Ovary (tissue), 3 donors: ENCODE data around the gene MTERF4.

ENCODE experiments used
- CTCF ChIP-seq, 3 donors: fragments of 450-650 bp in 2 of 3; fragments of 200-600 bp in 1 of 3; IDR thresholded peaks; one replicate each; pipeline versions ENCODE4 v1.5.1 to v1.8.0; 2016 to 2022; ENCODE audit warnings: antibody characterized with exemption in 3 of 3, mild to moderate bottlenecking in 1 of 3
- EP300 ChIP-seq: sonication (generic); formaldehyde crosslinking; IDR thresholded peaks from one replicate; pipeline ENCODE4 v1.6.1; 2017; ENCODE audit warnings: antibody characterized with exemption
- donor health status: DM: no; HTN: no; CAD: no.

DNA sequence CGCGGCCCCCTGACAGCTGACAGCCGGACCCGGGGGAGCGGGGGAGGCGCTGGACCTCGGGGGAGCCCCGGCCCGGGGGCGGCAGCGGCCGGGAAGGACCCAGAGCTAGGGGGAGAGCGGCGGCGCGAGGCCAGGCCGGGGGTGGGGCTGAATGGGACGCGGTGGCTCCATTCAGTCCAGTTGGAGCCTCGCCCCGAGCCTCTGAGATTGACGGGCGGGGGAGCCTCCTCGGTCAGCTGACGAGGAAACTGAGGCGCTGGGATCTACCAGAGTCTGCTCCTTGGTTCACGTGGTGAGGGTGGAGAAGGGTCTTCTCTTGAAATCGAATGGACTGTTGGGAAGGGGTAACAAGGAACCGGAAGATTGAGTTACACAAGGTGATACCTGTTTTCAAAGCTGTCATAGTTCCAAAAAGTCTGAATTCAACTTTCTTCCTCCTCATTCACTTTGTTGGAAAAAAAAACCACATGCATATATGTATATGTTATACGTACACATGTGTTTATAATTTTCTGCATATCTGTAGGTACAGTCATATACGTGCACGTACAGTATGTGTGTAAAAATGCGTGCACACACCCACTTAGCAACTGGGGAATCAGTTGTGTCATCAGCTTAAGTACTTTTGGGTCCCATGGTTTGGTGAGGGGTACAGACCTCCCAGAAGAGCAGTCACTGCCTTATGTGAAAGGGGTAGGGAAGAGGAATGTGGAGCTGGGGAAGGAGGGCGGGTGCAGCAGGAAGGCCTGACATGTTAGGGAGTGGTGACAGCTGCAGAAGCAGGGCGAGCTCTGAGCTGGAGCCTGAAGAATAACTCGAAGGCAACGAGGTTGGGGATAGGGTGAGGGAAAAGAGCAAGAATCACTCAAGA is 48.8 kb upstream of the MTERF4 start:
- TF ChIP-seq CTCF (IDR thresholded peaks at IDR 0.05): no peak
- no peak for TF ChIP-seq EP300
